CD4-positive, alpha-beta T cell (primary cell): ENCODE measurements around the gene HINFP. TPM values are rescaled to one million over a fixed set of nuclear protein-coding genes. Genes with fewer than 3 reads are reported as not detected.
A peak's percentile ranks its signal among the peaks of the same experiment; 100 is the strongest.

Source experiments
- ATAC-seq: fragments of 200-7000 bp; cut with Tn5 transposase; one replicate; pipeline ENCODE4 v1.10.0; 2022; ENCODE audit warnings: mild to moderate bottlenecking; ENCODE audit not compliant: poor library complexity
- CTCF ChIA-PET: fragments of 350-600 bp; sonication (Branson Sonifier 250); formaldehyde crosslinking; loops from one replicate; lab custom pipeline; 2021; ENCODE audit warnings: antibody characterized with exemption, inconsistent platforms; lab: Charles Lee
- POLR2A ChIA-PET: fragments of 350-600 bp; sonication (Branson Sonifier 250); formaldehyde crosslinking; loops from one replicate; lab custom pipeline; 2021; ENCODE audit warnings: antibody characterized with exemption, inconsistent platforms; lab: Charles Lee
- DNase-seq, 14 experiments: peaks; one replicate each; pipeline ENCODE4 v3.0.0-alpha.2; 2013 to 2020; ENCODE audit warnings: mixed read lengths in 2 of 14
- H3K27ac ChIP-seq, 2 donors: one replicate each; pipeline versions ENCODE4 v1.5.1 to v1.7.0; 2013; ENCODE audit warnings: low read length in 2 of 2, low read depth in 1 of 2, mild to moderate bottlenecking in 1 of 2
- H3K27me3 ChIP-seq, 2 experiments: 1 replicate in 1 of 2; 2 replicates in 1 of 2; pipeline versions ENCODE4 v1.6.1 to v1.7.0; 2013; ENCODE audit warnings: low read length in 2 of 2, control low read depth in 1 of 2, mild to moderate bottlenecking in 1 of 2, moderate library complexity in 1 of 2; ENCODE audit not compliant: insufficient read depth in 2 of 2, control insufficient read depth in 1 of 2
- H3K36me3 ChIP-seq: one replicate; pipeline ENCODE4 v1.6.1; 2013; ENCODE audit warnings: low read length, control low read depth; ENCODE audit not compliant: insufficient read depth
- H3K4me1 ChIP-seq: one replicate; pipeline ENCODE4 v1.6.1; 2013; ENCODE audit warnings: low read length, control low read depth; ENCODE audit not compliant: insufficient read depth
- H3K4me3 ChIP-seq: one replicate; pipeline ENCODE4 v1.5.1; 2013; ENCODE audit warnings: mild to moderate bottlenecking, low read length, moderate library complexity
- H3K9me3 ChIP-seq, 2 experiments: 1 replicate in 1 of 2; 2 replicates in 1 of 2; pipeline versions ENCODE4 v1.6.1 to v1.7.0; 2013; ENCODE audit warnings: low read length in 2 of 2, mild to moderate bottlenecking in 2 of 2, control low read depth in 1 of 2, moderate library complexity in 1 of 2; ENCODE audit not compliant: control insufficient read depth in 1 of 2, insufficient read depth in 1 of 2
- H3K27ac Mint-ChIP-seq: one replicate; pipeline ENCODE4 v1.8.0; 2020; ENCODE audit warnings: mixed read lengths
- H3K27me3 Mint-ChIP-seq: one replicate; pipeline ENCODE4 v1.8.0; 2021; ENCODE audit warnings: mixed read lengths
- H3K36me3 Mint-ChIP-seq: one replicate; pipeline ENCODE4 v1.8.0; 2021; ENCODE audit warnings: low read depth, mixed read lengths
- H3K4me1 Mint-ChIP-seq: one replicate; pipeline ENCODE4 v1.8.0; 2021; ENCODE audit warnings: low read depth, mixed read lengths
- H3K4me3 Mint-ChIP-seq: one replicate; pipeline ENCODE4 v1.8.0; 2020; ENCODE audit warnings: mild to moderate bottlenecking, mixed read lengths
- H3K9me3 Mint-ChIP-seq: one replicate; pipeline ENCODE4 v1.8.0; 2020; ENCODE audit warnings: mixed read lengths
- CTCF ChIP-seq: fragments of 200-600 bp; IDR thresholded peaks from one replicate; pipeline ENCODE4 v1.8.0; 2022; ENCODE audit warnings: antibody characterized with exemption, mild to moderate bottlenecking
- intact Hi-C, 2 experiments: fragments of 100-400 bp; cut with DNase I in 1 of 2; cut with micrococcal nuclease in 1 of 2; formaldehyde crosslinking; loops; one replicate each; pipeline versions ENCODE4 v1.15.1 to v1.9.0; 2023 to 2025; cut with DNase I, micrococcal nuclease
- total RNA-seq, 174 experiments: library from RNA in 2 of 174; stranded (reverse) in 2 of 174; gene quantifications; one replicate each; pipeline ENCODE4 v1.2.3 and lab custom pipeline; 2021 to 2026

Gene HINFP
- total RNA-seq, 2 experiments from 2014 or later = 17.6 to 20.5 TPM

DNA sequence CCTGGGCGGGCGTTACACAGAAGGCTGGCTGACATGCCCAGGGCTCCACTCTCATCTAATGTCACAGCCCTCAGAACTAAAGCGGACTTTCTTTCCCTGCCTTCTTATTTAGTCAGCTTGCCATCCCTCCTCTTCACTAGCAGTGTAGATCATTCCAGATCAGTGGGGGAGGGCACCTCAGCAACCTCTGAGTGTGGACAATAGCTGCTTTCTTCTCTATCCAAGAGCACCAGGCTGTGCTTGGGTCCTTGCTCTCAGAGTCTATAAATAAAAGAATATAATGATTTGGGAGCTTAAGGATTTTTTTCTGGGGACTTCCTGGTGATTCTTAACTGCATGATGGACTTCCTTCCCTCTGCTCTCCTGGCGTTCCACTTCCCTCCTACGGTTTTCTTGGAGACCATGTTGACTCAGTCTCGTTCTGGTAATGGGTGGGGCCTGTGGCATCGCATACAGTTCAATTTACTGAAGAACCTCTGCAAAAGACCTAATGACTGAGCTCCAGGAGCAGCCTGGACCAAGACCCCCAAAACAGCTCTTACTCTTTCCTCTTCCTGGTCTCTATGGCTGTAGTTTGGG is 39.6 kb upstream of the HINFP start:
- Histone ChIP-seq H3K4me3 (no peak overlapping the region), H3K27me3 (no peaks in the 10 kb centered on the region), H3K9me3 (no peaks in the 10 kb centered on the region), H3K27ac (no peak overlapping the region), H3K4me1 (peaks cover 20% of the 10 kb centered on the region), H3K36me3 (peaks cover 57% of the 10 kb centered on the region)
- no peak for TF ChIP-seq CTCF
- H3K4me3 Mint-ChIP-seq = no peak overlapping the region
- H3K36me3 Mint-ChIP-seq = peaks cover 74% of the 10 kb centered on the region
- ChIA-PET CTCF (no interaction called here), POLR2A (interaction anchor here (1.2 to 5.5 kb wide), 2 partner anchors 14 to 25 kb away, joined by 3 to 55 read pairs; partner anchors contain the start of genes HYOU1 and VPS11)
- ATAC-seq (no peak), DNase-seq (no peak)
- intact Hi-C loops = loop anchor here in 1 of 2 experiments (1.0 kb wide), 1 partner anchor 14 kb away; the partner anchor contains the start of gene VPS11
- H3K27me3 Mint-ChIP-seq = no peaks in the 10 kb centered on the region
- H3K9me3 Mint-ChIP-seq = no peaks in the 10 kb centered on the region
- H3K27ac Mint-ChIP-seq = no peak overlapping the region
- H3K4me1 Mint-ChIP-seq = peaks cover 17% of the 10 kb centered on the region

GRCh38 chr11:119084663-119085436 is 36.5 kb upstream of the HINFP start, which contains the start of gene HMBS:
HMBS (plus strand) TSS chr11:119084881; CDS start chr11:119085034, 153 bp downstream.
- peak within 1 kb of the TSS; percentile 88 for H3K27ac Mint-ChIP-seq
- Histone ChIP-seq H3K27me3 (no peaks in the 10 kb centered on the region), H3K36me3 (peaks cover 26% of the 10 kb centered on the region), H3K4me1 (peaks cover 26% of the 10 kb centered on the region), H3K9me3 (no peaks in the 10 kb centered on the region), H3K27ac (peak within 1 kb of the TSS; percentile 74 to 81), H3K4me3 (peak within 1 kb of the TSS; percentile 79)
- H3K4me1 Mint-ChIP-seq = peaks cover 25% of the 10 kb centered on the region
- DNase-seq (peak; percentile 70 to 96 (median 88)), ATAC-seq (peak; percentile 94)
- ChIA-PET POLR2A (interaction anchor here (0.6 to 5.5 kb wide), 11 partner anchors 10 to 137 kb away, joined by 3 to 60 read pairs (median 9); partner anchors contain the start of genes C2CD2L, CENATAC, DPAGT1 and HINFP), CTCF (interaction anchor here (0.6 to 1.8 kb wide), 6 partner anchors 10 to 55 kb away, joined by 3 to 8 read pairs (median 4); partner anchors contain the start of genes DPAGT1, SLC37A4 and VPS11)
- H3K27me3 Mint-ChIP-seq = no peaks in the 10 kb centered on the region
- H3K4me3 Mint-ChIP-seq = peak within 1 kb of the TSS; percentile 92
- TF ChIP-seq CTCF = no peak
- H3K36me3 Mint-ChIP-seq = peaks cover 43% of the 10 kb centered on the region
- H3K9me3 Mint-ChIP-seq = no peaks in the 10 kb centered on the region
- intact Hi-C loops = loop anchor here (1.0 to 5.0 kb wide), 6 partner anchors 9 to 37 kb away; partner anchors contain the start of genes DPAGT1 (in 1 of the 2), HINFP (in 1 of the 2), HYOU1 (in 1 of the 2) and VPS11 (in 1 of the 2)

DNA sequence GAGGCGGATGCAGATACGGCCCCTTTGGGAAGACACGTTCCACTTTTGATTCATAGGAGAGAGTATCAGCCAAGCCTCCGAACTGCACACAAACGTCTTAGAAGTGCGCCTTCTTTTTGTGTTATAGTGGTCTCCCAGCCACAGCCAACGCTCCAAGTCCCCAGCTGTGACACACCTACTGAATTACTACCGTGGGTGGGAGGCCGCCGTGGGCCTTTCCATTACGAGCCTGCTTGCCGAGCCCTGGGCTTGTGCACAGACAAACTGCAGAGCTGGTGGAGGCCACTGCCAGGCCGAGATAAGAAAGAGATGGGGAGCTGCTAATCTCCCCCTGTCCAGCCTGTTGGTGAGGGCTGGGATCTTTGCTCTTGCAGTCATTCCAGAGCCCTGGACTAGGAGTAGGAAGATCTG is 35.9 kb upstream of the HINFP start:
- Histone ChIP-seq H3K27me3 (no peaks in the 10 kb centered on the region), H3K27ac (peak overlapping the region; percentile 74 to 81), H3K36me3 (peaks cover 21% of the 10 kb centered on the region), H3K9me3 (no peaks in the 10 kb centered on the region), H3K4me3 (peak overlapping the region; percentile 79), H3K4me1 (peaks cover 26% of the 10 kb centered on the region)
- H3K4me3 Mint-ChIP-seq = peak overlapping the region; percentile 92
- intact Hi-C loops = loop anchor here (1.0 to 5.0 kb wide), 5 partner anchors 9 to 37 kb away; partner anchors contain the start of genes DPAGT1 (in 1 of the 2), HINFP (in 1 of the 2) and HYOU1 (in 1 of the 2)
- DNase-seq = peak in 1 of 14 experiments; percentile 41
- H3K9me3 Mint-ChIP-seq = no peaks in the 10 kb centered on the region
- TF ChIP-seq CTCF = no peak
- peaks cover 25% of the 10 kb centered on the region for H3K4me1 Mint-ChIP-seq
- no peaks in the 10 kb centered on the region for H3K27me3 Mint-ChIP-seq
- peaks cover 37% of the 10 kb centered on the region for H3K36me3 Mint-ChIP-seq
- ChIA-PET POLR2A (interaction anchor here (1.4 to 5.5 kb wide), 9 partner anchors 9 to 67 kb away, joined by 3 to 60 read pairs (median 12); partner anchors contain the start of genes C2CD2L, DPAGT1, HINFP and HYOU1), CTCF (interaction anchor here (0.6 to 1.8 kb wide), 4 partner anchors 10 to 55 kb away, joined by 3 to 8 read pairs (median 6); partner anchors contain the start of genes DPAGT1 and VPS11)
- peak overlapping the region; percentile 88 for H3K27ac Mint-ChIP-seq
- no peak for ATAC-seq
